HepG2 (cell line): ENCODE measurements around the gene TLDC2. TPM values are rescaled to one million over a fixed set of nuclear protein-coding genes. Genes with fewer than 3 reads are reported as not detected.

Experiments
- ATAC-seq: fragments of 200-7000 bp; cut with Tn5 transposase; 3 replicates; pipeline ENCODE4 v1.9.1; 2020; ENCODE audit warnings: mild to moderate bottlenecking, moderate library complexity
- BruUV-seq: library from RNA; stranded (reverse); fragments of 400-500 nt; replicated peaks from 2 replicates; lab custom pipeline; 2021; lab: Mats Ljungman, UMichigan
- CTCF ChIA-PET: fragments of 300-600 bp; formaldehyde crosslinking; extraction: SDS; loops from one replicate; lab custom pipeline; 2021; ENCODE audit warnings: low total read pairs, inconsistent platforms, low intra/inter-chr PET ratio; lab: Yijun Ruan, JAX
- POLR2A ChIA-PET: fragments of 350-600 bp; sonication (Branson Sonifier 250); formaldehyde crosslinking; loops from one replicate; lab custom pipeline; 2020; ENCODE audit warnings: antibody characterized with exemption, inconsistent platforms; lab: Yijun Ruan, JAX
- DNase-seq: peaks from one replicate; pipeline ENCODE4 v3.0.0-alpha.2; 2015; ENCODE audit warnings: low spot score
- FAIRE-seq: peaks from 3 replicates; lab custom pipeline; 2011; peaks lifted over from hg19 to GRCh38; lab: Jason Lieb, UNC
- H2AFZ ChIP-seq: one replicate; pipeline ENCODE4 v1.6.1; 2011; ENCODE audit warnings: low read length, inconsistent platforms
- H3K27ac ChIP-seq: fragments of 300-600 bp; 3 replicates; pipeline ENCODE4 v1.8.0; 2011; ENCODE audit warnings: mixed run types, mild to moderate bottlenecking, mixed read lengths, low read length, inconsistent platforms; ENCODE audit not compliant: insufficient read depth; ENCODE audit errors: extremely low read length
- H3K27me3 ChIP-seq, 2 experiments: fragments of 200-600 bp in 1 of 2; 2 replicates in 1 of 2; 3 replicates in 1 of 2; pipeline versions ENCODE4 v1.6.0 to v1.8.0; 2011; ENCODE audit warnings: low read length in 2 of 2, mild to moderate bottlenecking in 2 of 2, moderate library complexity in 2 of 2, inconsistent platforms in 1 of 2; ENCODE audit not compliant: insufficient read depth in 2 of 2, control insufficient read depth in 1 of 2
- H3K36me3 ChIP-seq, 2 experiments: fragments of 200-600 bp in 1 of 2; replicated peaks in 1 of 2; 2 replicates in 1 of 2; 3 replicates in 1 of 2; pipeline versions ENCODE4 v1.5.1 to v1.8.0; 2011; ENCODE audit warnings: low read length in 2 of 2, inconsistent platforms in 1 of 2; ENCODE audit not compliant: insufficient read depth in 2 of 2, control insufficient read depth in 1 of 2
- H3K4me1 ChIP-seq: 2 replicates; pipeline ENCODE4 v1.5.1; 2012; ENCODE audit warnings: low read length, inconsistent platforms; ENCODE audit not compliant: insufficient read depth
- H3K4me2 ChIP-seq: 2 replicates; pipeline ENCODE4 v1.6.0; 2011; ENCODE audit warnings: low read depth, low read length, inconsistent platforms
- H3K4me3 ChIP-seq, 3 experiments: fragments of 200-600 bp in 1 of 3; sonication (generic), shearing (Covaris generic) in 1 of 3; replicated peaks in 1 of 3; 2 replicates each; pipeline ENCODE4 v1.5.1; 2011 to 2016; ENCODE audit warnings: low read length in 3 of 3, inconsistent platforms in 2 of 3, low read depth in 2 of 3, mild to moderate bottlenecking in 2 of 3, control low read depth in 1 of 3, mixed read lengths in 1 of 3; ENCODE audit not compliant: insufficient read depth in 1 of 3
- H3K79me2 ChIP-seq: one replicate; pipeline ENCODE4 v1.6.1; 2011; ENCODE audit warnings: low read length, inconsistent platforms; ENCODE audit not compliant: insufficient read depth
- H3K9ac ChIP-seq: 2 replicates; pipeline ENCODE4 v1.6.0; 2011; ENCODE audit warnings: mild to moderate bottlenecking, low read depth, low read length, inconsistent platforms; ENCODE audit not compliant: insufficient read depth
- H3K9me3 ChIP-seq: 2 replicates; pipeline ENCODE4 v1.5.1; 2012; ENCODE audit warnings: mild to moderate bottlenecking, low read length
- H4K20me1 ChIP-seq: 2 replicates; pipeline ENCODE4 v1.6.0; 2011; ENCODE audit warnings: inconsistent platforms, mild to moderate bottlenecking, low read length, moderate library complexity; ENCODE audit not compliant: insufficient read depth
- FLYWCH1 ChIP-seq: sonication (generic); formaldehyde crosslinking; IDR thresholded peaks from 2 replicates; pipeline ENCODE4 v1.8.1; 2023; ENCODE audit warnings: mild to moderate bottlenecking, missing genetic modification reagents
- FOXK2 ChIP-seq: fragments of 450-650 bp; IDR thresholded peaks from 2 replicates; pipeline ENCODE4 v1.6.1; 2016
- HNF4G ChIP-seq, 2 experiments: sonication (generic) in 1 of 2; formaldehyde crosslinking in 1 of 2; IDR thresholded peaks; 2 replicates each; pipeline versions ENCODE4 v1.4.0 to v1.6.1; 2011 to 2020; ENCODE audit warnings: borderline replicate concordance in 2 of 2, low read depth in 2 of 2, mild to moderate bottlenecking in 2 of 2, low read length in 1 of 2, missing genetic modification reagents in 1 of 2, moderate library complexity in 1 of 2
- ISX ChIP-seq: sonication (generic); formaldehyde crosslinking; conservative IDR thresholded peaks from 2 replicates; pipeline ENCODE4 v1.5.0; 2020; ENCODE audit warnings: missing genetic modification reagents
- JARID2 ChIP-seq: sonication (generic); formaldehyde crosslinking; IDR thresholded peaks from 2 replicates; pipeline ENCODE4 v1.8.1; 2023; ENCODE audit warnings: missing genetic modification reagents, inconsistent platforms; ENCODE audit not compliant: insufficient replicate concordance
- LRRFIP1 ChIP-seq: sonication (generic); formaldehyde crosslinking; conservative IDR thresholded peaks from 2 replicates; pipeline ENCODE4 v1.4.0; 2020; ENCODE audit warnings: missing genetic modification reagents
- MATR3 ChIP-seq: sonication (generic); formaldehyde crosslinking; IDR thresholded peaks from 2 replicates; pipeline ENCODE4 v1.4.0; 2020; ENCODE audit warnings: missing genetic modification reagents
- POLR2AphosphoS2 ChIP-seq: IDR thresholded peaks from 2 replicates; pipeline ENCODE4 v1.6.1; 2011; ENCODE audit warnings: low read depth, low read length, improper control_type of control experiment
- SMARCE1 ChIP-seq: fragments of 450-650 bp; IDR thresholded peaks from 2 replicates; pipeline ENCODE4 v1.6.1; 2017; ENCODE audit warnings: borderline replicate concordance
- SMC3 ChIP-seq: IDR thresholded peaks from 2 replicates; pipeline ENCODE4 v1.6.1; 2011; ENCODE audit warnings: low read length, improper control_type of control experiment
- STAG1 ChIP-seq: sonication (generic); formaldehyde crosslinking; IDR thresholded peaks from 2 replicates; pipeline ENCODE4 v1.4.0; 2020; ENCODE audit warnings: missing genetic modification reagents
- ZNF253 ChIP-seq: sonication (generic); formaldehyde crosslinking; IDR thresholded peaks from 2 replicates; pipeline ENCODE4 v1.8.0; 2022; ENCODE audit warnings: mild to moderate bottlenecking, missing genetic modification reagents, borderline replicate concordance
- ZNF280D ChIP-seq: sonication (generic); formaldehyde crosslinking; IDR thresholded peaks from 2 replicates; pipeline ENCODE4 v1.5.1; 2020; ENCODE audit warnings: mild to moderate bottlenecking, missing genetic modification reagents
- ZNF343 ChIP-seq: sonication (generic); formaldehyde crosslinking; IDR thresholded peaks from 2 replicates; pipeline ENCODE4 v1.4.0; 2020; ENCODE audit warnings: mild to moderate bottlenecking, missing genetic modification reagents
- ZNF543 ChIP-seq: sonication (generic); formaldehyde crosslinking; IDR thresholded peaks from 2 replicates; pipeline ENCODE4 v1.4.0; 2020; ENCODE audit warnings: mild to moderate bottlenecking, missing genetic modification reagents
- ZNF670 ChIP-seq: sonication (generic); formaldehyde crosslinking; IDR thresholded peaks from 2 replicates; pipeline ENCODE4 v1.8.0; 2022; ENCODE audit warnings: mild to moderate bottlenecking, missing genetic modification reagents, borderline replicate concordance
- ZNF780A ChIP-seq: sonication (generic); formaldehyde crosslinking; IDR thresholded peaks from 2 replicates; pipeline ENCODE4 v1.8.0; 2022; ENCODE audit warnings: mild to moderate bottlenecking, missing genetic modification reagents, moderate library complexity
- ZNF800 ChIP-seq: sonication (generic); formaldehyde crosslinking; IDR thresholded peaks from 2 replicates; pipeline ENCODE4 v1.4.0; 2020; ENCODE audit warnings: missing genetic modification reagents
- WGBS: methylation state at CpG from one replicate; pipeline ENCODE4 v1.1.6; 2017; ENCODE audit warnings: low lambda C conversion rate; 5-methylcytosine and 5-hydroxymethylcytosine counted together
- in situ Hi-C: cut with HindIII; loops from 2 replicates; pipeline ENCODE4 v1.10.0; 2017; ENCODE audit warnings: low pct_unique_long_range_greater_than_20kb; ENCODE audit not compliant: extremely low pct_ligation_motif_present
- intact Hi-C: fragments of 100-400 bp; cut with micrococcal nuclease; formaldehyde crosslinking; loops from one replicate; pipeline ENCODE4 v1.10.0; 2022; ENCODE audit not compliant: unreplicated experiment
- polyA plus RNA-seq, 8 experiments: library from polyadenylated mRNA; depleted of rRNA in 3 of 8; stranded (reverse) in 7 of 8; unstranded in 1 of 8; fragments of >200 nt; fragmentation: Illumina TruSeq in 4 of 8; extraction: Trizol in 4 of 8; gene quantifications; 2 replicates each; pipeline versions ENCODE4 v1.2.1 to v1.2.3, GENCODE V29; 2011 to 2016; ENCODE audit warnings: low read depth in 4 of 8, missing spikeins in 1 of 8, mixed read lengths in 1 of 8; ENCODE audit not compliant: insufficient read depth in 1 of 8
- total RNA-seq, 5 experiments: library from RNA; depleted of rRNA; stranded (reverse); fragments of >200 nt; fragmentation: Illumina TruSeq; extraction: Trizol; gene quantifications; 2 replicates each; pipeline ENCODE4 v1.2.3, GENCODE V29; 2016; ENCODE audit warnings: low read depth in 1 of 5

TLDC2 gene
- total and polyA plus RNA-seq, 2 of the 13 experiments (the other 11 are each of a cell fraction or from before 2014, with no cell fraction given) = 1.5 to 1.6 TPM

GRCh38 chr20:36917240-36917639, 41.3 kb downstream of the TLDC2 start:
- Histone ChIP-seq H3K27ac (no peak overlapping the region), H3K27me3 (no peaks in the 10 kb centered on the region), H2AFZ (no peak overlapping the region), H4K20me1 (no peaks in the 10 kb centered on the region), H3K79me2 (no peaks in the 10 kb centered on the region), H3K9ac (no peak overlapping the region), H3K9me3 (no peaks in the 10 kb centered on the region), H3K4me3 (no peak overlapping the region), H3K4me1 (no peaks in the 10 kb centered on the region), H3K36me3 (peaks cover 18 to 26% of the 10 kb centered on the region in 2 experiments), H3K4me2 (no peak overlapping the region)
- TF ChIP-seq ZNF780A (CRISPR knock-in tag) (no peak), ISX (CRISPR knock-in tag) (no peak), HNF4G (IDR thresholded peaks at IDR 0.05; ENCODE audit: borderline replicate concordance, low read depth, low read length) (no peak), HNF4G (CRISPR knock-in tag; IDR thresholded peaks at IDR 0.05; ENCODE audit: borderline replicate concordance, low read depth) (no peak), SMARCE1 (no peak), ZNF253 (CRISPR knock-in tag) (no peak), STAG1 (CRISPR knock-in tag) (no peak), ZNF800 (no peak), LRRFIP1 (CRISPR knock-in tag) (no peak), SMC3 (no peak), ZNF343 (CRISPR knock-in tag) (no peak), MATR3 (no peak), ZNF280D (CRISPR knock-in tag) (no peak), ZNF543 (CRISPR knock-in tag) (no peak), JARID2 (no peak), ZNF670 (CRISPR knock-in tag) (no peak), FOXK2 (no peak), POLR2AphosphoS2 (no peak), FLYWCH1 (CRISPR knock-in tag) (no peak)
- in situ Hi-C loops (no loop called here), intact Hi-C loops (no loop called here)
- no peak for FAIRE-seq
- WGBS = 97% methylated on average over 6 of the region's 6 CpGs
- CTCF ChIA-PET = no interaction called here
- no peak for DNase-seq
- POLR2A ChIA-PET = no interaction called here
- no peak for ATAC-seq
- BruUV-seq = no TSS peak
